ENCODE measurements around the gene LSAMP.
"Not testable (repeated sequence)": the region's sequence is repeated elsewhere in the genome, so short reads cannot be mapped to it uniquely, and the experiment has no call there.

The LSAMP gene

GRCh38 chr3:115825046-115825445 lies 620.2 kb downstream of the LSAMP start:
- DNase-seq, result no peak

GRCh38 chr3:115823083-115823482 lies 622.2 kb downstream of the LSAMP start:
- no peak for DNase-seq

GRCh38 chr3:115822579-115822978 lies 622.7 kb downstream of the LSAMP start:
- no peak for DNase-seq

GRCh38 chr3:115819785-115820384 lies 625.4 kb downstream of the LSAMP start:
- DNase-seq, result peak; percentile 25

- peak; percentile 19 for DNase-seq
These were observed 630.4 kb downstream of the LSAMP start for GRCh38 chr3:115814778-115815380.

- DNase-seq, result no peak
These were observed 631.3 kb downstream of the LSAMP start for GRCh38 chr3:115814006-115814405.

- no peak for DNase-seq
These were observed 636.5 kb downstream of the LSAMP start for GRCh38 chr3:115808816-115809215.

- DNase-seq, result no peak
These were observed 637.0 kb downstream of the LSAMP start for GRCh38 chr3:115808244-115808643.

GRCh38 chr3:115806501-115806900 lies 638.8 kb downstream of the LSAMP start:
- no peak for DNase-seq

- no peak for DNase-seq
These were observed 639.8 kb downstream of the LSAMP start for GRCh38 chr3:115805520-115805919.

GRCh38 chr3:115804713-115805119 lies 640.6 kb downstream of the LSAMP start:
- no peak for DNase-seq

- DNase-seq, result no peak
These were observed 641.1 kb downstream of the LSAMP start for GRCh38 chr3:115804200-115804599.

GRCh38 chr3:115803661-115804060 lies 641.6 kb downstream of the LSAMP start:
- DNase-seq, result no peak

- no peak for DNase-seq
These were observed 644.7 kb downstream of the LSAMP start for GRCh38 chr3:115800489-115801075.

GRCh38 chr3:115800065-115800464 lies 645.2 kb downstream of the LSAMP start:
- not testable (repeated sequence) for DNase-seq

- DNase-seq, result no peak
These were observed 652.9 kb downstream of the LSAMP start for GRCh38 chr3:115792206-115792955.

- DNase-seq, result not testable (repeated sequence)
These were observed 653.8 kb downstream of the LSAMP start for GRCh38 chr3:115791271-115792153.

- DNase-seq, result peak; percentile 67
These were observed 654.5 kb downstream of the LSAMP start for GRCh38 chr3:115790759-115791158.

GRCh38 chr3:115789481-115789880 lies 655.8 kb downstream of the LSAMP start:
- DNase-seq, result no peak

GRCh38 chr3:115788921-115789470 lies 656.3 kb downstream of the LSAMP start:
- no peak for DNase-seq

- DNase-seq, result no peak
These were observed 657.5 kb downstream of the LSAMP start for GRCh38 chr3:115787818-115788217.

GRCh38 chr3:115785782-115786181 lies 659.5 kb downstream of the LSAMP start:
- no peak for DNase-seq

Measured in NK-92 treated with Interleukin-12 subunit alpha and Interleukin-12 subunit beta, amount 100 ng/mL, for 24 hours (cell line).